Neural progenitor cell (in vitro differentiated cells): ENCODE results near the gene CCR1.
"Not testable (repeated sequence)": the region's sequence is repeated elsewhere in the genome, so short reads cannot be mapped to it uniquely, and the experiment has no call there.

Experiments used
- EZH2 ChIP-seq: fragments of 200-600 bp; sonication (generic); IDR thresholded peaks from 2 replicates; pipeline ENCODE4 v1.6.1; 2017; ENCODE audit warnings: antibody characterized with exemption, mild to moderate bottlenecking, moderate library complexity
- TF ChIP-seq, protein P1 (sequence below): fragments of 200-600 bp; sonication (generic); IDR thresholded peaks from 2 replicates; pipeline ENCODE4 v1.5.1; 2017; ENCODE audit warnings: antibody characterized with exemption, mild to moderate bottlenecking

DNA sequence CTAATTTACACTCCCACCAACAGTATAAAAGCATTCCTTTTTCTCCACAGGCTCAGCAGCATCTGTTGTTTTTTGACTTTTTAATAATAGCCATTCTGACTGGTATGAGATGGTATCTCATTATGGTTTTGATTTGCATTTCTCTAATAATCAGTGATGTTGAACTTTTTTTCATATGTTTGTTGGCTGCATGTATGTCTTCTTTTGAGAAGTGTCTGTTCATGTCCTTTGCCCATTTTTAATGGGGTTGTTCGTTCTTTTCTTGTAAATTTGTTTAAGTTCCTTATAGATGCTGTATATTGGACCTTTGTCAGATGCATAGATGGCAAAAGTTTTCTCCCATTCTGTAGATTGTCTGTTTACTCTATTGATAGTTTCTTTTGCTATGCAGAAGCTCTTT lies 50.4 kb downstream of the CCR1 start:
- TF ChIP-seq, protein P1, sequence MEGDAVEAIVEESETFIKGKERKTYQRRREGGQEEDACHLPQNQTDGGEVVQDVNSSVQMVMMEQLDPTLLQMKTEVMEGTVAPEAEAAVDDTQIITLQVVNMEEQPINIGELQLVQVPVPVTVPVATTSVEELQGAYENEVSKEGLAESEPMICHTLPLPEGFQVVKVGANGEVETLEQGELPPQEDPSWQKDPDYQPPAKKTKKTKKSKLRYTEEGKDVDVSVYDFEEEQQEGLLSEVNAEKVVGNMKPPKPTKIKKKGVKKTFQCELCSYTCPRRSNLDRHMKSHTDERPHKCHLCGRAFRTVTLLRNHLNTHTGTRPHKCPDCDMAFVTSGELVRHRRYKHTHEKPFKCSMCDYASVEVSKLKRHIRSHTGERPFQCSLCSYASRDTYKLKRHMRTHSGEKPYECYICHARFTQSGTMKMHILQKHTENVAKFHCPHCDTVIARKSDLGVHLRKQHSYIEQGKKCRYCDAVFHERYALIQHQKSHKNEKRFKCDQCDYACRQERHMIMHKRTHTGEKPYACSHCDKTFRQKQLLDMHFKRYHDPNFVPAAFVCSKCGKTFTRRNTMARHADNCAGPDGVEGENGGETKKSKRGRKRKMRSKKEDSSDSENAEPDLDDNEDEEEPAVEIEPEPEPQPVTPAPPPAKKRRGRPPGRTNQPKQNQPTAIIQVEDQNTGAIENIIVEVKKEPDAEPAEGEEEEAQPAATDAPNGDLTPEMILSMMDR, result not testable (repeated sequence)
- not testable (repeated sequence) for TF ChIP-seq EZH2
